ENCODE measurements around the gene GRK5.

DNA sequence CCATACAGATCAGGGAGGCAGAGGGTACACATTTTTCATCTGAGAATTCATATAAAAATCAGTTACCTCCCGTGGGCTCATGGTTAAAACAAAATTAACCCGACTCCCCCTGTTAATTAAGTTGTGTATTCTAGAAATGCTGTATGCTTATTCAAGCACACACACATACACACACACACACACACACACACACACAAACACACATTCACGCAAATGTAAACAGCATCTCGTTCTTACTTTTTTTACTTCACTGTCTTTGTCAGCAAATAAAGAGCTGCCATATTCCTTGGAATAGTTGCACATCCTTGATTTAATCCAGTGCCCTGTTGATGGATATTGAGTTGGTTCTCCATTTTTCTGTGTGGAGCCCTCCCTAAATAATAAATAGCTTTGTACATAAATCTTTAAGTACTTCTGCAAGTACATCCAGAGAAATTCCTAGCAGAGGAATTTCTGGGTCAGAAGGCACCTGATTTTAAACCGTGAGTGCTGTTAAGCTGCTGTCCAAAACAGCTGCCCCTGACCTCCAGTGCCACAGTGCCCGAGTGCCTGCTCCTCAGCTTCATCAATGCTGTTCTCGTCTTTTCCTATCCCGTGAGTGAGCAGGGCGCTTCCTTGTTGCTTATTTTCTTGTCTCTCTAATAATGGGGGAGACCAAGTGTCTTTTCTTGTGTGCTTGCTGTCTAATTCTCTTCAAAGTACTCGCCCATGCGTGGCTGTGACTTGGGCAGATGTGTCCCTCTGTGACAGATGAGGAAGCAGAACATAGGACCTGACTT is 217.9 kb downstream of the GRK5 start:
- TF ChIP-seq, protein P1, sequence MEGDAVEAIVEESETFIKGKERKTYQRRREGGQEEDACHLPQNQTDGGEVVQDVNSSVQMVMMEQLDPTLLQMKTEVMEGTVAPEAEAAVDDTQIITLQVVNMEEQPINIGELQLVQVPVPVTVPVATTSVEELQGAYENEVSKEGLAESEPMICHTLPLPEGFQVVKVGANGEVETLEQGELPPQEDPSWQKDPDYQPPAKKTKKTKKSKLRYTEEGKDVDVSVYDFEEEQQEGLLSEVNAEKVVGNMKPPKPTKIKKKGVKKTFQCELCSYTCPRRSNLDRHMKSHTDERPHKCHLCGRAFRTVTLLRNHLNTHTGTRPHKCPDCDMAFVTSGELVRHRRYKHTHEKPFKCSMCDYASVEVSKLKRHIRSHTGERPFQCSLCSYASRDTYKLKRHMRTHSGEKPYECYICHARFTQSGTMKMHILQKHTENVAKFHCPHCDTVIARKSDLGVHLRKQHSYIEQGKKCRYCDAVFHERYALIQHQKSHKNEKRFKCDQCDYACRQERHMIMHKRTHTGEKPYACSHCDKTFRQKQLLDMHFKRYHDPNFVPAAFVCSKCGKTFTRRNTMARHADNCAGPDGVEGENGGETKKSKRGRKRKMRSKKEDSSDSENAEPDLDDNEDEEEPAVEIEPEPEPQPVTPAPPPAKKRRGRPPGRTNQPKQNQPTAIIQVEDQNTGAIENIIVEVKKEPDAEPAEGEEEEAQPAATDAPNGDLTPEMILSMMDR (conservative IDR thresholded peaks at IDR 0.05) = no peak
- TF ChIP-seq EZH2 (IDR thresholded peaks at IDR 0.05; ENCODE audit: low read depth) = no peak

Measured in PC-9 (cell line).